PC-9 (cell line): ENCODE data around the gene DMRT1.

Source experiments
- EZH2 ChIP-seq: fragments of 200-600 bp; sonication (generic); IDR thresholded peaks from 2 replicates; pipeline ENCODE4 v1.8.0; 2017; ENCODE audit warnings: antibody characterized with exemption, low read depth
- TF ChIP-seq, protein P1 (sequence below): fragments of 200-600 bp; sonication (generic); conservative IDR thresholded peaks from 2 replicates; pipeline ENCODE4 v1.6.1; 2017; ENCODE audit warnings: mixed run types, antibody characterized with exemption, mild to moderate bottlenecking, moderate library complexity

DNA sequence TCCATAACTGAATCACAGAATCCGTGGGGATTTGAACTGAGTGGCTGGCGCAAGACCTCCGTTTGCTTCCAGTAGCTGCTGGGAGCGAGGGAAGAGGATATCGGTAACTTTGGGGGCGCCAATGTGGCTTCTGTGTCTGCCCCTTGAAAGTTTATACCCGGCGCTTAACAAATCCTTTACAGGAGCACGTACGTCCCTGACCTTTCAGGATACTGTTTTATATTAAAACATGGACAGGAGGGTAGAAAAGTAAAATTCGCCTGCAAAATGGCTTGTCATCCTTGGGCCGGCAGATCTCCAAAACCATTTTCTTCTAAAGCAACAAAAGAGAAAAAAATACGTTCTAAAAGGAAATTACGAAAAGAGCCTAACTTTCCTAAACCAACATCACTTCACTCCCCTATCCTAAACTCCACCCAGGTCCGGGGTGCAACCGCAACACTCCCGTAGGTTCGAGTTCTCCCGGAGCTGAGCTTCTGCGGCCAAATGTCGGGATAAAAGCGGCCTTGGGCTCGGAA lies 134.3 kb downstream of the DMRT1 start:
- TF ChIP-seq, protein P1, sequence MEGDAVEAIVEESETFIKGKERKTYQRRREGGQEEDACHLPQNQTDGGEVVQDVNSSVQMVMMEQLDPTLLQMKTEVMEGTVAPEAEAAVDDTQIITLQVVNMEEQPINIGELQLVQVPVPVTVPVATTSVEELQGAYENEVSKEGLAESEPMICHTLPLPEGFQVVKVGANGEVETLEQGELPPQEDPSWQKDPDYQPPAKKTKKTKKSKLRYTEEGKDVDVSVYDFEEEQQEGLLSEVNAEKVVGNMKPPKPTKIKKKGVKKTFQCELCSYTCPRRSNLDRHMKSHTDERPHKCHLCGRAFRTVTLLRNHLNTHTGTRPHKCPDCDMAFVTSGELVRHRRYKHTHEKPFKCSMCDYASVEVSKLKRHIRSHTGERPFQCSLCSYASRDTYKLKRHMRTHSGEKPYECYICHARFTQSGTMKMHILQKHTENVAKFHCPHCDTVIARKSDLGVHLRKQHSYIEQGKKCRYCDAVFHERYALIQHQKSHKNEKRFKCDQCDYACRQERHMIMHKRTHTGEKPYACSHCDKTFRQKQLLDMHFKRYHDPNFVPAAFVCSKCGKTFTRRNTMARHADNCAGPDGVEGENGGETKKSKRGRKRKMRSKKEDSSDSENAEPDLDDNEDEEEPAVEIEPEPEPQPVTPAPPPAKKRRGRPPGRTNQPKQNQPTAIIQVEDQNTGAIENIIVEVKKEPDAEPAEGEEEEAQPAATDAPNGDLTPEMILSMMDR = no peak
- TF ChIP-seq EZH2 = no peak
